Fibroblast of gingiva (primary cell): ENCODE data around the gene KRTAP4-16.
"Not testable (repeated sequence)": the region's sequence is repeated elsewhere in the genome, so short reads cannot be mapped to it uniquely, and the experiment has no call there.

ENCODE experiments used
- DNase-seq: peaks from one replicate; pipeline ENCODE4 v3.0.0-alpha.2; 2011; ENCODE audit warnings: low read depth

Gene KRTAP4-16

GRCh38 chr17:41119696-41120690, 18.0 kb upstream of the KRTAP4-16 start:
- not testable (repeated sequence) for DNase-seq

- DNase-seq: no peak
Observed at GRCh38 chr17:41118721-41119120, 16.7 kb upstream of the KRTAP4-16 start.

GRCh38 chr17:41117846-41118386, 15.9 kb upstream of the KRTAP4-16 start, which contains the start of gene KRTAP4-11:
KRTAP4-11 (minus strand) TSS chr17:41118373; CDS start chr17:41118315, 58 bp downstream.
- DNase-seq: not testable (repeated sequence)

GRCh38 chr17:41116297-41116696, 14.3 kb upstream of the KRTAP4-16 start:
- no peak for DNase-seq

GRCh38 chr17:41111151-41111885, 9.3 kb upstream of the KRTAP4-16 start:
- no peak for DNase-seq

- DNase-seq: not testable (repeated sequence)
Observed at GRCh38 chr17:41108728-41109386, 6.8 kb upstream of the KRTAP4-16 start.

- DNase-seq: no peak
Observed at GRCh38 chr17:41107941-41108450, 6.0 kb upstream of the KRTAP4-16 start.

GRCh38 chr17:41105347-41105746, 3.3 kb upstream of the KRTAP4-16 start, which contains the start of gene KRTAP4-9:
KRTAP4-9 (plus strand) TSS chr17:41105389; CDS start chr17:41105389, 0 bp downstream.
- DNase-seq: not testable (repeated sequence)

- DNase-seq: peak; percentile 14
Observed at GRCh38 chr17:41104386-41105038, 2.5 kb upstream of the KRTAP4-16 start.

- DNase-seq: no peak
Observed at GRCh38 chr17:41103896-41104295, 1.9 kb upstream of the KRTAP4-16 start.

- peak; percentile 54 for DNase-seq
Observed at GRCh38 chr17:41099682-41100480, 2.1 kb downstream of the KRTAP4-16 start.

- DNase-seq: peak; percentile 26
Observed at GRCh38 chr17:41098481-41098880, 3.5 kb downstream of the KRTAP4-16 start.

- no peak for DNase-seq
Observed at GRCh38 chr17:41098042-41098441, 4.0 kb downstream of the KRTAP4-16 start, which contains the start of gene KRTAP4-8. KRTAP4-8 (minus strand) TSS chr17:41098142; CDS start chr17:41098084, 58 bp downstream.

GRCh38 chr17:41096055-41096454, 6.0 kb downstream of the KRTAP4-16 start:
- DNase-seq: no peak

GRCh38 chr17:41088760-41089352, 13.2 kb downstream of the KRTAP4-16 start:
- DNase-seq: not testable (repeated sequence)

- DNase-seq: not testable (repeated sequence)
Observed at GRCh38 chr17:41084100-41084856, 17.7 kb downstream of the KRTAP4-16 start, which contains the start of gene KRTAP4-7. KRTAP4-7 (plus strand) TSS chr17:41084150; CDS start chr17:41084207, 57 bp downstream.

- DNase-seq: not testable (repeated sequence)
Observed at GRCh38 chr17:41083427-41083826, 18.6 kb downstream of the KRTAP4-16 start.

GRCh38 chr17:41082626-41083025, 19.4 kb downstream of the KRTAP4-16 start:
- no peak for DNase-seq

- DNase-seq: no peak
Observed at GRCh38 chr17:41076788-41077187, 25.2 kb downstream of the KRTAP4-16 start.
